ENCODE data around the gene PPP2R5C.
A peak's percentile ranks its signal among the peaks of the same experiment; 100 is the strongest.

The PPP2R5C gene

GRCh38 chr14:101927859-101928258 is 166.3 kb downstream of the PPP2R5C start:
- no peak for FAIRE-seq

GRCh38 chr14:101928415-101928841 is 166.9 kb downstream of the PPP2R5C start:
- no peak for FAIRE-seq

- FAIRE-seq, result no peak
Measured at GRCh38 chr14:101929096-101929495, 167.6 kb downstream of the PPP2R5C start.

GRCh38 chr14:101929946-101930345 is 168.4 kb downstream of the PPP2R5C start:
- no peak for FAIRE-seq

- no peak for FAIRE-seq
Measured at GRCh38 chr14:101932673-101933072, 171.2 kb downstream of the PPP2R5C start.

- no peak for FAIRE-seq
Measured at GRCh38 chr14:101933209-101933608, 171.7 kb downstream of the PPP2R5C start.

GRCh38 chr14:101934601-101935150 is 173.2 kb downstream of the PPP2R5C start:
- no peak for FAIRE-seq

GRCh38 chr14:101937926-101938767 is 176.6 kb downstream of the PPP2R5C start:
- no peak for FAIRE-seq

- no peak for FAIRE-seq
Measured at GRCh38 chr14:101939646-101940170, 178.2 kb downstream of the PPP2R5C start.

GRCh38 chr14:101944451-101944850 is 182.9 kb downstream of the PPP2R5C start:
- FAIRE-seq, result no peak

GRCh38 chr14:101945171-101945570 is 183.7 kb downstream of the PPP2R5C start:
- FAIRE-seq, result no peak

- FAIRE-seq, result no peak
Measured at GRCh38 chr14:101947577-101947903, 186.0 kb downstream of the PPP2R5C start.

- peak; percentile 93 for FAIRE-seq
Measured at GRCh38 chr14:101947904-101948665, 186.6 kb downstream of the PPP2R5C start.

GRCh38 chr14:101948666-101949216 is 187.2 kb downstream of the PPP2R5C start:
- no peak for FAIRE-seq

- no peak for FAIRE-seq
Measured at GRCh38 chr14:101950100-101950499, 188.6 kb downstream of the PPP2R5C start.

GRCh38 chr14:101950516-101951215 is 189.2 kb downstream of the PPP2R5C start:
- FAIRE-seq, result no peak

- no peak for FAIRE-seq
Measured at GRCh38 chr14:101953151-101953550, 191.6 kb downstream of the PPP2R5C start.

- no peak for FAIRE-seq
Measured at GRCh38 chr14:101954501-101954900, 193.0 kb downstream of the PPP2R5C start.

GRCh38 chr14:101955695-101956161 is 194.2 kb downstream of the PPP2R5C start:
- FAIRE-seq, result no peak

- no peak for FAIRE-seq
Measured at GRCh38 chr14:101956179-101956885, 194.8 kb downstream of the PPP2R5C start.

GRCh38 chr14:101957406-101958234 is 196.1 kb downstream of the PPP2R5C start:
- no peak for FAIRE-seq
